ENCODE data around the gene OR1I1.

DNA sequence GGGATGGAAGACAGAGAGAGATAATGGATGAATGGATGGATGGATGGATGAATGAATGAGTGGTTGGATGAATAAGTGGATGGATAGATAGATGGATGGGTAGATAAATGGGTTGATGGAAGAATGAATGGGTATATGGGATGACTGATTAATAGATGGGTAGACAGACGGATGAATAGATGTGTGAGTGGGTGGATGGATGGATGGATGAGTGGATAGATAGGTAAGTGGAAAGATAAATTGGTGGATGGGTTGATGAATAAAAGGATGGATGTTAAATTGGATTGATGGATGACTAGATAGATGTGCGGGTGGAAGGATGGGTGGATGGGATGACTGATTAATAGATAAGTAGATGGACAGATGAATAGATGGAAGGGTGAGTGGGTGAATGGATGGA lies 31.4 kb upstream of the OR1I1 start:
- TF ChIP-seq, protein P1, sequence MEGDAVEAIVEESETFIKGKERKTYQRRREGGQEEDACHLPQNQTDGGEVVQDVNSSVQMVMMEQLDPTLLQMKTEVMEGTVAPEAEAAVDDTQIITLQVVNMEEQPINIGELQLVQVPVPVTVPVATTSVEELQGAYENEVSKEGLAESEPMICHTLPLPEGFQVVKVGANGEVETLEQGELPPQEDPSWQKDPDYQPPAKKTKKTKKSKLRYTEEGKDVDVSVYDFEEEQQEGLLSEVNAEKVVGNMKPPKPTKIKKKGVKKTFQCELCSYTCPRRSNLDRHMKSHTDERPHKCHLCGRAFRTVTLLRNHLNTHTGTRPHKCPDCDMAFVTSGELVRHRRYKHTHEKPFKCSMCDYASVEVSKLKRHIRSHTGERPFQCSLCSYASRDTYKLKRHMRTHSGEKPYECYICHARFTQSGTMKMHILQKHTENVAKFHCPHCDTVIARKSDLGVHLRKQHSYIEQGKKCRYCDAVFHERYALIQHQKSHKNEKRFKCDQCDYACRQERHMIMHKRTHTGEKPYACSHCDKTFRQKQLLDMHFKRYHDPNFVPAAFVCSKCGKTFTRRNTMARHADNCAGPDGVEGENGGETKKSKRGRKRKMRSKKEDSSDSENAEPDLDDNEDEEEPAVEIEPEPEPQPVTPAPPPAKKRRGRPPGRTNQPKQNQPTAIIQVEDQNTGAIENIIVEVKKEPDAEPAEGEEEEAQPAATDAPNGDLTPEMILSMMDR (conservative IDR thresholded peaks at IDR 0.05) = no peak
- TF ChIP-seq EZH2 (IDR thresholded peaks at IDR 0.05; ENCODE audit: low read depth) = no peak

Data from PC-9 (cell line).